Astrocyte (in vitro differentiated cells and primary cell): ENCODE results near the gene ETS1.

Experiments
- EZH2 ChIP-seq: IDR thresholded peaks from 2 replicates; pipeline ENCODE4 v1.6.1; 2012; ENCODE audit warnings: mild to moderate bottlenecking, low read length, inconsistent platforms; ENCODE audit not compliant: insufficient read depth
- TF ChIP-seq, protein P1 (sequence below): IDR thresholded peaks from 2 replicates; pipeline ENCODE4 v1.5.1; 2011; ENCODE audit warnings: low read depth, mild to moderate bottlenecking, inconsistent platforms, low read length, moderate library complexity; ENCODE audit not compliant: insufficient read depth

- TF ChIP-seq, protein P1, sequence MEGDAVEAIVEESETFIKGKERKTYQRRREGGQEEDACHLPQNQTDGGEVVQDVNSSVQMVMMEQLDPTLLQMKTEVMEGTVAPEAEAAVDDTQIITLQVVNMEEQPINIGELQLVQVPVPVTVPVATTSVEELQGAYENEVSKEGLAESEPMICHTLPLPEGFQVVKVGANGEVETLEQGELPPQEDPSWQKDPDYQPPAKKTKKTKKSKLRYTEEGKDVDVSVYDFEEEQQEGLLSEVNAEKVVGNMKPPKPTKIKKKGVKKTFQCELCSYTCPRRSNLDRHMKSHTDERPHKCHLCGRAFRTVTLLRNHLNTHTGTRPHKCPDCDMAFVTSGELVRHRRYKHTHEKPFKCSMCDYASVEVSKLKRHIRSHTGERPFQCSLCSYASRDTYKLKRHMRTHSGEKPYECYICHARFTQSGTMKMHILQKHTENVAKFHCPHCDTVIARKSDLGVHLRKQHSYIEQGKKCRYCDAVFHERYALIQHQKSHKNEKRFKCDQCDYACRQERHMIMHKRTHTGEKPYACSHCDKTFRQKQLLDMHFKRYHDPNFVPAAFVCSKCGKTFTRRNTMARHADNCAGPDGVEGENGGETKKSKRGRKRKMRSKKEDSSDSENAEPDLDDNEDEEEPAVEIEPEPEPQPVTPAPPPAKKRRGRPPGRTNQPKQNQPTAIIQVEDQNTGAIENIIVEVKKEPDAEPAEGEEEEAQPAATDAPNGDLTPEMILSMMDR: no peak
- no peak for TF ChIP-seq EZH2
Measured at GRCh38 chr11:128559496-128560103, 27.8 kb downstream of the ETS1 start.
